HG03460 (cell line): ENCODE measurements around the gene MRPS18B.
A peak's percentile ranks its signal among the peaks of the same experiment; 100 is the strongest.
"Not testable (repeated sequence)": the region's sequence is repeated elsewhere in the genome, so short reads cannot be mapped to it uniquely, and the experiment has no call there.

Experiments
- ATAC-seq: cut with Tn5 transposase; IDR thresholded peaks from one replicate; pipeline ENCODE4 v1.9.1; 2021; ENCODE audit not compliant: unreplicated experiment

Gene MRPS18B

DNA sequence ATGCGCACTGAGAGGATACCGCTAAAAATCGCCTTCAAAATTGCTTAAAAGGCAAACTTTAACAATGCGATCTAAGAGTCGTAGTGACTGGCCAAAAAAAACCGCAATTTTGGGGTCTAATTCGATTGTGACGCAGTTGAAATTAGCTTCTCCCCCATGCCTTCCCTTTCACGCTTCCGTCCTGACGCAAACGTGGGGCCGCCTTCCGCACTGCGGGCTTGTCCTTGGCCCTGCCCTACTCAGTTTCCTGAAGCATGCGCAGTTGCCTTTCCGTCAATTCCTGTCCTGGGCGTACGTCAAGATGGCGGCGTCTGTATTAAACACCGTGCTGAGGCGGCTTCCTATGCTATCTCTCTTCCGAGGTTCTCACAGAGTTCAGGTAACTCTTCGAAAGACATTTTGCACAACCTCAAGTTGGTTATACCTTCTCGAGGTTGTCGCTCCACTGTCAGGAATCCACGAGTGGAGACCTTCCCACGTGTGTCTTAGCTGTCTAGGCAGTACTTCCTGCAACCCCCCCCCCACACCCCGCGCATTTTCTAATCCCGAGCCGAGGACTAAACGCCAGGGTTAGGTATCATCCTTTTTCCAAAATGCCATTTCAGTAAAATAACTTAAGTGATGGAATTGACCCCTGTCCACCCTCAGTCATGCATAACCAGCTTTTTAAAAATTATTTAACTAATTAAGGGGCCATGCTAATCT, at the start of gene MRPS18B:
MRPS18B (plus strand) TSS at position 276 of the 705 bp plus-strand sequence; CDS start at position 302, 26 bp downstream.
- ATAC-seq = peak; percentile 67

DNA sequence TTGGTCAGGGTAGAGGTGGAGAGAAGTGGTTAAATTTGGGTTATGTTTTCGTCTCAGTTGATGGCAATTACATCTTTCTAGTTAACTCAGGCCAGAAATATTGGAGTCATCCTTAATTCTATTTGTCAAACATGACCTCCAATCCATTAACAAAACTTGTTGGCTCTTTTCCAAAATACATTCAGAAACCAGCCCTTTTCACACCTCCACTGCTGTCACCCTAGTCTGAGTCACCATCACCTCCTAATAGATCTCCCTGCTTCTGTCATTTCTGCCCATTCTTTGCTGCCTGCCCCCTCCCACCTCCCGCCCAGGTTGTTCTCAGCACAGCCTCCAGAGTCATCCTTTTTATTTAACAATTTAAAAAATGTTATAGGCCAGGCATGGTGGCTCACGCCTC, 49.4 kb upstream of the MRPS18B start:
- ATAC-seq = no peak

DNA sequence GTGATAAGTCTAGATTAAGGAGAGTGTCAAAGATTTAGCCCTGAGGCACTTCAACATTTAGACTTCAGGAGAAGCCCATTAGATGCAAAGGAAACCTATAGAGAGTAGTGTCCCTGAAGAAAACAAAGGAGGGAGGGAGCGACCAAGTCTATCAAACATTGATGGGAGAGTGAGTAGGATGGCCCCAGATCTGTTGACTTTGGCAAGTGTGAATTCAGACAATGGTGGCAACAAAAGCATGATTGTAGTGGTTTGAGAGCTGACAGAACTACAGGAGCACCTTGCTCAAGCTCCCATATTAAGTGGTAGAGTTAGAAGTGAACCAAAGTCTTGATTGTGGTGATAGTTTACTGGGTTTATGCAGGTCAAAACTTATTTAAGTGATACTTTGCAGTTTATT, 47.4 kb upstream of the MRPS18B start:
- no peak for ATAC-seq

DNA sequence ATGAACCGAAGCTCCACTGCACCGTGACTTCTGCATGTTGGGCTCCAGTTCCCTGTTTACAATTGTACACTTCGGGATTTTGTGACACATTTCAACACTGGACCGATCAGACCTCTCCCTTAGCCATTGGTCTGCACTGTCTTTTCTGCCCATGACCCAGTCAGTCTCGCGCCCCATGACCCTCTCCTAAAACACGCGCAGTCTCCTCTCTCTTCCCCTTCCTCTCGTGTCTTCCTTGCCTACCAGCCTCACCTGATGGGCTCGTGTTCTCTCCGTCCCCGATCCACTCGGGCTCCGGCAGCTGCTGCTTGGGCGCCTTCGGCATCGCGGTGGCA, 46.9 kb upstream of the MRPS18B start:
- peak; percentile 20 for ATAC-seq

DNA sequence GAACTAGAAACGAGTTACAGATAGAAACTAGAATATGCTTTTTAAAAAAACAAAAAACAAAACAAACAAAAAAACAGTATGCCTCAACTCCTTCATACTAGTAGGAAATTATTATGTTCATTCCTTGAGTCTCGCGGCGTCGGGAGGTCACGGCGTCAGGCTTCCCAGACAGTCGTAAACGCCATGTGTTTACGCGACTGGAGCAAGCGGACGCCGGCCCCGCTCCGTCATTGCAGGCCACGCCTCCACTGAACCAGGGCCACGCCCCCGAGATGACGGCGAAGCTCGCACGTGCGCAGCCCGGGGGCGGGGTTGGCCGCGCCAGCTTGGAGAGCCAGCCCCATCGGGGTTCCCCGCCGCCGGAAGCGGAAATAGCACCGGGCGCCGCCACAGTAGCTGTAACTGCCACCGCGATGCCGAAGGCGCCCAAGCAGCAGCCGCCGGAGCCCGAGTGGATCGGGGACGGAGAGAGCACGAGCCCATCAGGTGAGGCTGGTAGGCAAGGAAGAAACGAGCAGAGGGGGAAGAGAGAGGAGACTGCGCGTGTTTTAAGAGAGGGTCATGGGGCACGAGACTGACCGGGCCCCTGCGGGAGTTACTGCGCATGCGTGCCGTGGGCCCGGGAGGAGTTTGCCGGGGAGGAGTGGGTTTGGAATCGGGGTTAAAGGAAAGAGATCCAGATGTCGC, 46.4 kb upstream of the MRPS18B start, which contains the start of gene ABCF1:
ABCF1 (plus strand) TSS at position 368 of the 687 bp plus-strand sequence; CDS start at position 414, 46 bp downstream.
- peak; percentile 92 for ATAC-seq

DNA sequence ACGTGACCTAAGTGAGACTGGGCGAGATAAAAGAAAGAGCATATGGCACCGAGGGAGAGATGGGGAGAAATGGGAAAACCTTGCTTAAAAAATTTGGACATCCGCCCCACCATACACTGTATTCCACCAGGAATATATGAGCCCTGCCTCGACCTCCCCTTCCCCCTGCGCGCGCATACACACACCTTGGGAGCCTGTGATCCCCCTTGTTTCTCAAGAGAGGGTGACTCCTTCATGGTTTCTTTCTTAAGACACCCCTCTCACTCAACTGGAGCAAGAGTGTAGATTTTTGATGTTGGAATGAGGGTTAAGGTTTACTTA, 45.9 kb upstream of the MRPS18B start:
- no peak for ATAC-seq

DNA sequence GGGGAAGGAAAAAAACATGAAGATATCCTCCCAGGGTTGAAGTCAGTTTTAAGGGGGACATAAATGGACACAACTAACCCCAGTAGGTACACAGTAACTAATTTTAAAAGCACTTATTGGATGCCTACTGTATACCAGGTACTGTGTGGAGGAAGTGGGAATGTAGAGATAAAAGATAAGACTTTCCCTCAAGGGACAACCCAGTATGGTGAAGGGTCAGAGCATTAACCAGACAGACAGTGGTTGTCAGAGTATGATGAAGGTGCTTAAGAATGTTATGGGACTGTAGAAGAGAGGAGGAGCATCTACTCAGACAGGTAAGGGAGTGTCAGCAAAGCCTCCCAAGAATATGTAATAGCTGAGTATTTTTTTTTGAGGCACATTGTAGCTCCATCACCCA, 45.5 kb upstream of the MRPS18B start:
- ATAC-seq = no peak

DNA sequence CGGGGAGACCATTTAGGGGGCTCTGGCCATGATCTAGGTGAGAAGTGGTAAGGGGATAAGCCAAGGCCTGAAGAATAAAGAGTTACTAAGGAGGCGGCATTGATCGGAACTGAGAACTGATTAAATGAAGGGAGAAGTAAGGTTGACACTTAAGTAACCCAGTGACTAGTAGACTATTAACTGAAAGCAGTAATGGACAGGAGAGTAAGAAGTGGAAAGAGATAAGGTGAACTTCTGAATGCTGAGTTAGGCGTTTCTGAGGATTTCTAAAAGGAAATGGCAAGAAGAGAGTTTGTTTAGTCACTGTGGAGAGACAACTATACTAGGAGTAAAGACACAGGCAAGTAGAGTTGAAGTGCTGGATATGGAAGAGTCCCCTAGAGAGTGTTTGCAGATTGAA, 44.5 kb upstream of the MRPS18B start:
- no peak for ATAC-seq

DNA sequence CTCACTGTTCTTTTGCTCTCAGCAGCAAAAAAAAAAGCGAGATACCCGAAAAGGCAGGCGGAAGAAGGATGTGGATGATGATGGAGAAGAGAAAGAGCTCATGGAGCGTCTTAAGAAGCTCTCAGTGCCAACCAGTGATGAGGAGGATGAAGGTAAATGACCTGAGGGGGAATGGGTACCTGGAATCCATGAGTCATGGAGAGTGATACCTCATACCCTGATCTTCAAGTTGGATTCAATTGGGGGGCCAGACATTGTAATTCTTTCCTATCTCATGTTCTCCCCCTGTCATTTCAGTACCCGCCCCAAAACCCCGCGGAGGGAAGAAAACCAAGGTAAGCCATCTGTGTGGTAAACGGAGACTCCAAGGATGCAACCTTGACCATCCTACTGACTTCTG, 39.6 kb upstream of the MRPS18B start:
- ATAC-seq = no peak

DNA sequence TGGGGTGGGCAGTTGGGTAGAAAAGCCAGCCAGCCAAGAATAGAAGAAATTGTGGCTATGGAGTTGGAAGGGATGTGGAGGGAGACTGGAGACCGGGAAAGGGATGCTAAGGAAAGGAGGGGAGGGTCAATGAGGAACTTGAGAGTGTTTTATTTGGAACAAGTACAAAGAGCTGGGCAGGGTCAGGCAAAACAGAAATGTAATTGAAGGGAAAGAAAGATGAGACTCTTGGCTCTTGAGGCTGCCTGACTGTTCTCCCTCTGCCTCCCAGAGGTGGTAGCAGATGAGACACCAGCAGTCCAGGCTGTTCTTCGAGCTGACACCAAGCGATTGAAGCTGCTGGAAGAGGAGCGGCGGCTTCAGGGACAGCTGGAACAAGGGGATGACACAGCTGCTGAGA, 33.7 kb upstream of the MRPS18B start:
- ATAC-seq = no peak

DNA sequence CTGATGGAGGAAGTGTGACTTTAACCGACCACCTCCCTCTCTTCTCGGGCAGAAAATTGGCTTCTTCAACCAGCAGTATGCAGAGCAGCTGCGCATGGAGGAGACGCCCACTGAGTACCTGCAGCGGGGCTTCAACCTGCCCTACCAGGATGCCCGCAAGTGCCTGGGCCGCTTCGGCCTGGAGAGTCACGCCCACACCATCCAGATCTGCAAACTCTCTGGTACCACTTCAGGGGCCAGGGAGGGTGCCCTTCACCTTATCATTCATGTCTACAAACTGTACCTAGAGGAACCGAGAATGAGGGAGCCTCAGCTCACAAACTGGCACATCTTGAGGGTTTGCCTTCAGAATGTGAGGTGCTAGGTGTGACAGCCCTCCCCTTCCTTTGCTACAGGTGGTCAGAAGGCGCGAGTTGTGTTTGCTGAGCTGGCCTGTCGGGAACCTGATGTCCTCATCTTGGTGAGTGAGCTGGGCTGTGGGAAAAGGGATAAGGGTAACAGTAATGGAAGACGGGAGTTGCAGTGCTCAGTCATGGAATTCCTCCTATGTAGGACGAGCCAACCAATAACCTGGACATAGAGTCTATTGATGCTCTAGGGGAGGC, 27.8 kb upstream of the MRPS18B start:
- ATAC-seq = no peak

DNA sequence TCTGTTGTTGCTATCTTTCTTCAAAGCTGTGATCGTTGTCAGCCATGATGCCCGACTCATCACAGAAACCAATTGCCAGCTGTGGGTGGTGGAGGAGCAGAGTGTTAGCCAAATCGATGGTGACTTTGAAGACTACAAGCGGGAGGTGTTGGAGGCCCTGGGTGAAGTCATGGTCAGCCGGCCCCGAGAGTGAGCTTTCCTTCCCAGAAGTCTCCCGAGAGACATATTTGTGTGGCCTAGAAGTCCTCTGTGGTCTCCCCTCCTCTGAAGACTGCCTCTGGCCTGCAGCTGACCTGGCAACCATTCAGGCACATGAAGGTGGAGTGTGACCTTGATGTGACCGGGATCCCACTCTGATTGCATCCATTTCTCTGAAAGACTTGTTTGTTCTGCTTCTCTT, 27.1 kb upstream of the MRPS18B start:
- ATAC-seq = no peak

DNA sequence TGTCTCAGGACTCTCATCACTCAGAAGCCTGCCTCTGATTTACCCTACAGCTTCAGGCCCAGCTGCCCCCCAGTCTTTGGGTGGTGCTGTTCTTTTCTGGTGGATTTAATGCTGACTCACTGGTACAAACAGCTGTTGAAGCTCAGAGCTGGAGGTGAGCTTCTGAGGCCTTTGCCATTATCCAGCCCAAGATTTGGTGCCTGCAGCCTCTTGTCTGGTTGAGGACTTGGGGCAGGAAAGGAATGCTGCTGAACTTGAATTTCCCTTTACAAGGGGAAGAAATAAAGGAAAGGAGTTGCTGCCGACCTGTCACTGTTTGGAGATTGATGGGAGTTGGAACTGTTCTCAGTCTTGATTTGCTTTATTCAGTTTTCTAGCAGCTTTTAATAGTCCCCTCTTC, 26.6 kb upstream of the MRPS18B start:
- no peak for ATAC-seq

DNA sequence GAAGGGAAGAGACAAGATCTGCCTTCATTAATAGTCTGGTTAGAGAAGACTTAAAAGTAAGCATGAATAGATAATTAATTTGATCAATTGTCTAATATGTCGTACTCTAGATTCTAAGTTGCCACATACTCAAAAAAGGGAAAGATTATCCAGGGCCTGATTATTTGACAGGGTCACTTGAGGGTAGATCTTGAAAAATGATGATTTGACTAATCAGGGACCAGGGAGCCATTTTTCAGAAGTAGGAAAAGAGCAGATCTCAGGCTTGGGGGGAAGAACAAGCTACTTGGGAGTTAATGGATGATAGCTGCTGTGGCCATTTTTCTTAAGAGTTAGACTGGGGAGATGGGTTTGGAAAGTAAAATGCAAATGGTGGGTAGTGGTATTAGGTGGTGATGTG, 25.4 kb upstream of the MRPS18B start:
- no peak for ATAC-seq

DNA sequence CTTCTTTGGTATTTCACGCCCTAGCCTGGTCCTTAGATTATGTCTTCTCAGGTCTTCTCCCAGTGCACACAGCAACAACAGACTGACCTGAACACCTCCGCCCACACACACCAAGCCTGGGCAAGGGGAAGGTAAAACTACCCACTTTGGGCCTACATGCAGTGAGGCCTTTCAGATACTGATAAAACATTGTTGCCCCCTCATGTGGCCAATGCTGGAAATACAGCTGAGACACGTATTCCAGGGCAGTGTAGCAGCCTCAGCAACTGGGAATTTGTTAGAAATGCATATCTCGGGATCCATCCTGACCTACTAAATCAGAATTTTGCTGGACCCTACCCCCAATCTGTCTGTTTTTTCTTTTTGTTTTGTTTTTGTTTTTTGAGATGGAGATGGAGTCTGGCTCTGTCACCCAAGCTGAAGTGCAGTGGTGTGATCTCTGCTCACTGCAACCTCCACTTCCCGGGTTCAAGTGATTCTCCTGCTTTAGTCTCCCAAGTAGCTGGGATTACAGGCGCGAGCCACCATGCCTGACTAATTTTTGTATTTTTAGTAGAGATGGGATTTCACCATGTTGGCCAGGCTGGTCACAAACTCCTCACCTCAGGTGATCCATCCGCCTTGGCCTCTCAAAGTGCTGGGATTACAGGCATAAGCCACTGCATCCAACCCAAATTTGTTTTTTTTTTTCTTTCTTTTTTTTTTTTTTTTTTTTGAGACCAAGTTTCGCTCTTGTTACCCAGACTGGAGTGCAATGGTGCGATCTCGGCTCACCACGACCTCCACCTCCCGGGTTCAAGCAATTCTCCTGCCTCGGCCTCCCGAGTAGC, 20.1 kb upstream of the MRPS18B start:
- ATAC-seq = not testable (repeated sequence)

DNA sequence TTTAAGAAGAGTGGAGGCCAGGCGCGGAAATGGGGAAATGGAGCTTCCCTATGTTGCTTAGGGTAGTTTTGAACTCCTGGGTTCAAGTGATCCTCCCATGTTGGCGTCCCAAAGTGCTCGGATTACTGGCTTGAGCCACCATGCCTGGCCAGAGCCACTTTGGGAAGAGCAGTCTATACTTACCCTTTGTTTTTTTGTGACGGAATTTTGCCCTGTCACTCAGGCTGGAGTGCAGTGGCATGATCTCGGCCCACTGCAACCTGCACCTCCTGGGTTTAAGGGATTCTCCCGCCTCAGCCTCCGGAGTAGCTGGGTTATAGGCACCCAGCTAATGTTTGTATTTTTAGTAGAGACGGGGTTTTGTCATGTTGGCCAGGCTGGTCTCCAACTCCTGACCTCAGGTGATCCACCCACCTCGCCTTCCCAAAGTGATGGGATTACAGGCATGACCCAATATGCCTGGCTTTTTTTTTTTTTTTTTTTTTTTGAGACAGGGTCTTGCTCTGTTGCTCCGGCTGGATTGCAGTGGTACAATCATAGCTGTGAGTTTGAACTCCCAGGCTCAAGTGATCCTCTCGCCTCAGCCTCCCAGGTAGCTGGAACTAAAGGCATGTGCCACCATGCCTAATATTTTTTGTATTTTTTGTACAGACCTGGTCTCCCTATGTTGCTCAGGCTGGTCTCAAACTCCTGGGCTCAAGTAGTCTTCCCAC, 18.6 kb upstream of the MRPS18B start:
- ATAC-seq = no peak

DNA sequence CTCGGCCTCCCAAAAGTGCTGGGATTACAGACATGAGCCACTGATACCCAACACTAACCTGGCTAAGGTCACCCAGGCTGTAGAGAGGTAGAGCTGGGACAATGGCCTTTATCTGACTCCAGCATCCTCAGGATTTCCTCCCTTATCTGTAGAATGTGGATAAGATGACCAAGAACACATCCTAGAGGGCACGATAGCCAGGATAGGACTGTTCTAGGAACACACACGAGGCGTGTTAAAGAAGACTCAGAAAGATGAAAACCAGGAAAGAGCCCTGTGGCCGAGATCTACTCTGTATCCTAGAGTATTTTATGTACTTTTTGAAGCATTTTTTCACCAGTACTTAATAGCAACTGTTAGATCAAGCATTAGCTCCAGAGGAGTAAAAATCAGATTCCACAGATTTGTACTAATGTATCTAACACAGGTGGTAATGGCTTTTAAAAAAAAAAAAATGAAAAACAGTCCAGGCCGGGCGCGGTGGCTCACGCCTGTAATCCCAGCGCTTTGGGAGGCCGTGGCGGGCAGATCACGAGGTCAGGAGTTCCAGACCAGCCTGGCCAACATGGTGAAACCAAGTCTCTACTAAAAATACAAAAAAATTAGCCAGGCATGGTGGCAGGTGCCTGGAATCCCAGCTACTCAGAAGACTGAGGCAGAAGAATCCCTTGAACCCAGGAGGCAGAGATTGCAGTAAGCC, 17.9 kb upstream of the MRPS18B start:
- ATAC-seq = no peak

DNA sequence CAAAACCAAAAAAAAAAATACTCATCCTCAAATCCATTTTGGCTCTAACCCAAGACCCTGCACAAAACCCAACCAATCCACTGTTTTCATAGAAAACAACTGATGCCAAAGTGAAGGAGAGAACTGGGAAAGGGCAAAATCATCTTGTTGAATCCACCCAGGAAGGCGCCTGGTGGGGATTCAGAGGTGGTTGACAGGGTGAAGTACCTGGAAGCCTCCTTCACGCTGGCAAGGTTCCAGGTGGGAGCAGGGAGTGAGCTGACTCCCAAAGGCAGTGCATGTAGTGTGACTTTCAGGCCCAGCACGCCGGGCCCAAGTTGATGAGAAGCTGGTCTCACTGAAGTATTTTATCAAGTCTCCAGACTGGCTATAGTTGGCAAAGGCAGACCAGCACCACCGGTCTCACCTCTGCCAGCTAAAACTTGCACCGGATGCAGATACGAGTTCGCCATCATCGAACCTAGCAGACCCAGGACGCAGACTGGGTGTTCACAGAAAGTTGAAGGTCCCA, 17.1 kb upstream of the MRPS18B start:
- no peak for ATAC-seq

DNA sequence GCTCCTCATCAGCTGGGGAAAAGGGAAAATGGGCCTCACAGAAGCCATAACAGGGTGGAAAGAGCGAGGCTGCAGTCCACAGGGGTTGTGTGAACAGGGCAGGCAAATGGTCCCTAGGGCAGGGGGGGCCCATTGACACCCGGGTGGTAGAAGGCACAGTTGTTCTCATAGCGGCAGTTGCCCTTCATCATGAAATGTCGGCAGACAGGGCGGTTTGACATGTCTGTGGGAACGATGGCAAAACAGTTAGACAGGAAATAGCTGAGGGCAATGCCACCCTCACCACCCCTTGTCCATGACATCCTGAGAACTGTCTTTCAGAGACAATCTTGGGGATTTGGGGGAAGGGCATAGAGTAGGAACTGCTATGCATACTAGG, 16.2 kb upstream of the MRPS18B start:
- ATAC-seq = no peak
